Measurements from ENCODE around the gene FAM168A. TPM values are rescaled to one million over a fixed set of nuclear protein-coding genes. Genes with fewer than 3 reads are reported as not detected.

FAM168A gene
- total RNA-seq, 1 experiment from 2014 or later: 21.1 TPM

DNA sequence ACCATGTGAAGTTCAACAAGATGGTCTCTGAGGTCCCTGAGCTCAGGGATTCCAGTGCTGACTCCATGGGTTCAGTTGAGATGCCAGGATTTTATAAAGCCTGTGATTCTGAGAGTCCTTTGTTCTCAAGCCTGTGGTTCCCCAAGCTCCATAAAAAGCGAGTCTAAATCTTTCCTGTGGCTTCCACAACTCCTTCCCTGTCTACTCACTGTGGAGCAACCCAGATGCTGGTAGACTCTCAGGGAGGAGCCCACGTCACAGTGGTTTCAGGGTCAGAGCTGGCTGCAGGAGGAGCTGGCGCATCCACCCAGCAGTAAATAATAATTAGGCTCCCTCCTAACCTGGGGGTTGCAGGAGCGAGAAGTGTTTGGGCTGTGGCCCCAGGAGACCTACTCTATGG, 223.8 kb downstream of the FAM168A start:
- no peak overlapping the region for H3K18ac ChIP-seq (ENCODE audit: insufficient read length, low read depth, low read length)
- H3K4ac ChIP-seq (ENCODE audit: low read depth, low read length): no peak overlapping the region
- no peak overlapping the region for H2BK12ac ChIP-seq (ENCODE audit: insufficient read length, low read depth, low read length)
- H4K5ac ChIP-seq (ENCODE audit: insufficient read length, low read depth, low read length): no peak overlapping the region
- no CpG with 5 or more reads among the region's 4 CpGs for WGBS (ENCODE audit: extremely low coverage, insufficient read length, low lambda C conversion rate)
- no peak overlapping the region for H2BK15ac ChIP-seq (ENCODE audit: low read depth, low read length)
- no peak overlapping the region for H2BK20ac ChIP-seq (ENCODE audit: low read depth, low read length, poor library complexity, severe bottlenecking)
- no peak overlapping the region for H3K23ac ChIP-seq (ENCODE audit: insufficient read length, low read depth, low read length)
- H3K79me1 ChIP-seq (ENCODE audit: insufficient read depth, low read depth, low read length, poor library complexity, severe bottlenecking): no peaks in the 10 kb centered on the region
- H3K23me2 ChIP-seq (ENCODE audit: insufficient read length, low read depth, low read length, poor library complexity, severe bottlenecking): peaks cover 6% of the 10 kb centered on the region
- H2AFZ ChIP-seq (ENCODE audit: low read length): no peak overlapping the region
- H3T11ph ChIP-seq (ENCODE audit: low read length): no peak overlapping the region
- H3K14ac ChIP-seq (ENCODE audit: insufficient read depth, low read length): no peak overlapping the region
- H4K91ac ChIP-seq (ENCODE audit: insufficient read length, low read depth, low read length): no peak overlapping the region
- no peaks in the 10 kb centered on the region for H4K20me1 ChIP-seq (ENCODE audit: control insufficient read depth, insufficient read depth, insufficient read length)
- no peak overlapping the region for H3K56ac ChIP-seq (ENCODE audit: insufficient read length, low read depth, low read length)
- H3K4me1 Mint-ChIP-seq: peaks cover 19% of the 10 kb centered on the region in 2 experiments
- TF ChIP-seq, protein P1, sequence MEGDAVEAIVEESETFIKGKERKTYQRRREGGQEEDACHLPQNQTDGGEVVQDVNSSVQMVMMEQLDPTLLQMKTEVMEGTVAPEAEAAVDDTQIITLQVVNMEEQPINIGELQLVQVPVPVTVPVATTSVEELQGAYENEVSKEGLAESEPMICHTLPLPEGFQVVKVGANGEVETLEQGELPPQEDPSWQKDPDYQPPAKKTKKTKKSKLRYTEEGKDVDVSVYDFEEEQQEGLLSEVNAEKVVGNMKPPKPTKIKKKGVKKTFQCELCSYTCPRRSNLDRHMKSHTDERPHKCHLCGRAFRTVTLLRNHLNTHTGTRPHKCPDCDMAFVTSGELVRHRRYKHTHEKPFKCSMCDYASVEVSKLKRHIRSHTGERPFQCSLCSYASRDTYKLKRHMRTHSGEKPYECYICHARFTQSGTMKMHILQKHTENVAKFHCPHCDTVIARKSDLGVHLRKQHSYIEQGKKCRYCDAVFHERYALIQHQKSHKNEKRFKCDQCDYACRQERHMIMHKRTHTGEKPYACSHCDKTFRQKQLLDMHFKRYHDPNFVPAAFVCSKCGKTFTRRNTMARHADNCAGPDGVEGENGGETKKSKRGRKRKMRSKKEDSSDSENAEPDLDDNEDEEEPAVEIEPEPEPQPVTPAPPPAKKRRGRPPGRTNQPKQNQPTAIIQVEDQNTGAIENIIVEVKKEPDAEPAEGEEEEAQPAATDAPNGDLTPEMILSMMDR (conservative IDR thresholded peaks at IDR 0.05): no peak
- H2AK5ac ChIP-seq (ENCODE audit: insufficient read length, low read length): no peak overlapping the region
- H3K27ac ChIP-seq (ENCODE audit: insufficient read length, low read depth, low read length): no peak overlapping the region
- no peak overlapping the region for H3K9ac ChIP-seq (ENCODE audit: extremely low read depth, insufficient read length, low read length)
- no peak for DNase-seq
- peaks cover 3% of the 10 kb centered on the region; the same call in 1 of the 2 replicates for H3K4me1 ChIP-seq (ENCODE audit: insufficient read depth, low read length)
- H3K27me3 ChIP-seq (ENCODE audit: insufficient read depth, low read length): no peaks in the 10 kb centered on the region; the same call in 1 of the 2 replicates
- H4K8ac ChIP-seq (replicated peaks; ENCODE audit: insufficient read length, low read depth, low read length): no peak overlapping the region
- H3K4me3 Mint-ChIP-seq: no peak overlapping the region
- no peaks in the 10 kb centered on the region; the same call in 1 of the 2 replicates for H3K79me2 ChIP-seq (ENCODE audit: insufficient read depth, low read length)
- peaks cover 25% of the 10 kb centered on the region for H3K27me3 Mint-ChIP-seq (ENCODE audit: low read depth)
- H3K36me3 Mint-ChIP-seq (ENCODE audit: insufficient read depth in 1 of 3, low read depth in 3 of 3): no peaks in the 10 kb centered on the region; a peak in 1 of 7 replicates
- no peaks in the 10 kb centered on the region for H3K9me3 Mint-ChIP-seq
- no peak overlapping the region for H3K27ac Mint-ChIP-seq
- no peaks in the 10 kb centered on the region for H3K9me3 ChIP-seq (ENCODE audit: control insufficient read depth, low read depth, low read length)
- H2BK120ac ChIP-seq (ENCODE audit: low read depth, low read length, poor library complexity, severe bottlenecking): no peak overlapping the region
- H3K4me2 ChIP-seq (ENCODE audit: insufficient read depth, insufficient read length, low read length): no peak overlapping the region
- no peak overlapping the region for H2BK5ac ChIP-seq (ENCODE audit: insufficient read length, low read length)
